Keratinocyte (primary cell): ENCODE data around the gene RHBDD3. TPM values are rescaled to one million over a fixed set of nuclear protein-coding genes. Genes with fewer than 3 reads are reported as not detected.

Experiments used
- DNase-seq: peaks from one replicate; pipeline ENCODE4 v3.0.0-alpha.2; 2011; ENCODE audit warnings: low read depth, missing footprints, low spot score
- FAIRE-seq: peaks from 2 replicates; lab custom pipeline; 2011; peaks lifted over from hg19 to GRCh38; lab: Jason Lieb, UNC
- H2AFZ ChIP-seq: 2 replicates; pipeline ENCODE4 v1.6.0; 2012; ENCODE audit warnings: low read length, control low read depth, inconsistent platforms; ENCODE audit not compliant: control insufficient read depth
- H3K27ac ChIP-seq: 2 replicates; pipeline ENCODE4 v1.5.1; 2011; ENCODE audit warnings: low read length; ENCODE audit not compliant: control insufficient read depth, insufficient read depth
- H3K27me3 ChIP-seq: 3 replicates; pipeline ENCODE4 v1.6.0; 2011; ENCODE audit warnings: low read length; ENCODE audit not compliant: control insufficient read depth, insufficient read depth; ENCODE audit errors: extremely low read depth
- H3K36me3 ChIP-seq, 2 experiments: 2 replicates in 1 of 2; 3 replicates in 1 of 2; pipeline ENCODE4 v1.5.1; 2011; ENCODE audit warnings: low read length in 2 of 2, mild to moderate bottlenecking in 1 of 2; ENCODE audit not compliant: control insufficient read depth in 2 of 2, insufficient read depth in 2 of 2; ENCODE audit errors: extremely low read depth in 1 of 2
- H3K4me1 ChIP-seq: 3 replicates; pipeline ENCODE4 v1.5.1; 2011; ENCODE audit warnings: low read length; ENCODE audit not compliant: control insufficient read depth, insufficient read depth; ENCODE audit errors: extremely low read depth
- H3K4me2 ChIP-seq: 3 replicates; pipeline ENCODE4 v1.6.0; 2011; ENCODE audit warnings: low read depth, low read length; ENCODE audit not compliant: control insufficient read depth, insufficient read depth; ENCODE audit errors: extremely low read depth
- H3K4me3 ChIP-seq, 3 experiments: fragments of 200-600 bp in 1 of 3; sonication (generic) in 1 of 3; 2 replicates in 2 of 3; 3 replicates in 1 of 3; pipeline ENCODE4 v1.5.1; 2011 to 2016; ENCODE audit warnings: low read length in 3 of 3, mild to moderate bottlenecking in 3 of 3, control low read depth in 2 of 3, inconsistent platforms in 1 of 3, low read depth in 1 of 3, mixed read lengths in 1 of 3, mixed run types in 1 of 3, moderate library complexity in 1 of 3; ENCODE audit not compliant: control insufficient read depth in 2 of 3, insufficient read depth in 2 of 3; ENCODE audit errors: extremely low read depth in 1 of 3
- H3K79me2 ChIP-seq: 2 replicates; pipeline ENCODE4 v1.6.0; 2012; ENCODE audit warnings: low read length; ENCODE audit not compliant: control insufficient read depth, insufficient read depth
- H3K9ac ChIP-seq: 3 replicates; pipeline ENCODE4 v1.6.0; 2011; ENCODE audit warnings: low read length; ENCODE audit not compliant: control insufficient read depth, insufficient read depth; ENCODE audit errors: extremely low read depth
- H3K9me1 ChIP-seq: 3 replicates; pipeline ENCODE4 v1.6.0; 2011; ENCODE audit warnings: low read length; ENCODE audit not compliant: control insufficient read depth, insufficient read depth; ENCODE audit errors: extremely low read depth
- H3K9me3 ChIP-seq: 2 replicates; pipeline ENCODE4 v1.5.1; 2012; ENCODE audit warnings: low read depth, low read length; ENCODE audit not compliant: control insufficient read depth
- H4K20me1 ChIP-seq: 3 replicates; pipeline ENCODE4 v1.6.0; 2011; ENCODE audit warnings: low read length; ENCODE audit not compliant: control insufficient read depth, insufficient read depth; ENCODE audit errors: extremely low read depth
- CTCF ChIP-seq, 3 experiments: IDR thresholded peaks in 1 of 3; conservative IDR thresholded peaks in 1 of 3; optimal IDR thresholded peaks in 1 of 3; 2 replicates in 2 of 3; 3 replicates in 1 of 3; pipeline versions ENCODE3 to v1.5.1; 2011; ENCODE audit warnings: low read length in 3 of 3, mild to moderate bottlenecking in 3 of 3, moderate library complexity in 2 of 3, control low read depth in 1 of 3, inconsistent platforms in 1 of 3; ENCODE audit not compliant: insufficient read depth in 2 of 3; ENCODE audit errors: extremely low read depth in 1 of 3
- EZH2 ChIP-seq: IDR thresholded peaks from one replicate; pipeline ENCODE4 v1.6.1; 2012; ENCODE audit warnings: inconsistent platforms, mild to moderate bottlenecking, low read length, moderate library complexity
- dilution Hi-C: fragments of 300-500 bp; cut with MboI; formaldehyde crosslinking; loops from one replicate; pipeline ENCODE4 v1.7.0; 2020; ENCODE audit warnings: low sequenced_read_pairs; ENCODE audit not compliant: extremely low pct_ligation_motif_present
- polyA plus RNA-seq, 5 experiments: library from polyadenylated mRNA; depleted of rRNA in 3 of 5; stranded (reverse) in 3 of 5; stranded (forward) in 1 of 5; unstranded in 1 of 5; fragments of >200 nt; gene quantifications; 1 replicate in 1 of 5; 2 replicates in 3 of 5; 3 replicates in 1 of 5; pipeline versions ENCODE4 v1.2.1 to v1.2.3, GENCODE V29; 2011 to 2012; ENCODE audit warnings: missing spikeins in 2 of 5, low read depth in 1 of 5, low replicate concordance in 1 of 5

The RHBDD3 gene
- polyA plus RNA-seq, 1 donor (not counting 4 experiments of a cell fraction or from before 2014, with no cell fraction given): 10.3 TPM

- Histone ChIP-seq H3K36me3 (peaks cover 2 to 10% of the 10 kb centered on the region in 2 experiments), H3K9me3 (no peaks in the 10 kb centered on the region), H2AFZ (no peak overlapping the region), H3K27ac (no peak overlapping the region), H3K4me3 (no peak overlapping the region), H3K4me1 (no peaks in the 10 kb centered on the region), H3K4me2 (no peak overlapping the region), H3K9ac (no peak overlapping the region), H3K9me1 (no peaks in the 10 kb centered on the region), H4K20me1 (peaks cover 3% of the 10 kb centered on the region), H3K27me3 (no peaks in the 10 kb centered on the region), H3K79me2 (no peaks in the 10 kb centered on the region)
- FAIRE-seq: no peak
- TF ChIP-seq CTCF (optimal IDR thresholded peaks at IDR 0.05 in 1 of 3, IDR thresholded peaks at IDR 0.05 in 1 of 3, conservative IDR thresholded peaks at IDR 0.05 in 1 of 3; ENCODE audit: extremely low read depth in 1 of 3, insufficient read depth in 2 of 3, low read length in 3 of 3): no peak
- TF ChIP-seq EZH2: no peak
- no peak for DNase-seq
- dilution Hi-C loops: no loop called here
Measured at GRCh38 chr22:29260031-29260560, 7.7 kb downstream of the RHBDD3 start.

- Histone ChIP-seq H3K9ac (no peak overlapping the region), H3K36me3 (peaks cover 0 to 8% of the 10 kb centered on the region in 2 experiments), H3K9me3 (no peaks in the 10 kb centered on the region), H3K4me2 (no peak overlapping the region), H3K27ac (no peak overlapping the region), H3K79me2 (no peaks in the 10 kb centered on the region), H2AFZ (no peak overlapping the region), H3K4me1 (no peaks in the 10 kb centered on the region), H3K9me1 (no peaks in the 10 kb centered on the region), H3K4me3 (no peak overlapping the region), H4K20me1 (peaks cover 3% of the 10 kb centered on the region), H3K27me3 (no peaks in the 10 kb centered on the region)
- TF ChIP-seq EZH2 (no peak), CTCF (optimal IDR thresholded peaks at IDR 0.05 in 1 of 3, IDR thresholded peaks at IDR 0.05 in 1 of 3, conservative IDR thresholded peaks at IDR 0.05 in 1 of 3; ENCODE audit: extremely low read depth in 1 of 3, insufficient read depth in 2 of 3, low read length in 3 of 3) (no peak)
- no peak for FAIRE-seq
- DNase-seq: no peak
- dilution Hi-C loops: no loop called here
Measured at GRCh38 chr22:29259253-29259899, 8.4 kb downstream of the RHBDD3 start.
